Measurements from ENCODE around the gene TRIM14.

TRIM14 gene

GRCh38 chr9:98087420-98088354 lies 31.3 kb downstream of the TRIM14 start:
- H3K4me3 ChIP-seq (ENCODE audit: low read length), result no peak overlapping the region

GRCh38 chr9:98086461-98086860 lies 32.6 kb downstream of the TRIM14 start:
- Histone ChIP-seq H3K9ac (ENCODE audit: low read length) (peak overlapping the region; percentile 46), H3K27me3 (ENCODE audit: control insufficient read depth, insufficient read depth, low read length) (no peaks in the 10 kb centered on the region), H3K4me1 (ENCODE audit: control insufficient read depth, low read depth, low read length) (peaks cover 26% of the 10 kb centered on the region), H3K27ac (ENCODE audit: low read length) (peak overlapping the region; percentile 55), H3K4me3 (ENCODE audit: low read length) (no peak overlapping the region), H3K9me3 (ENCODE audit: control insufficient read depth, low read depth, low read length) (no peaks in the 10 kb centered on the region), H3K36me3 (ENCODE audit: control insufficient read depth, low read depth, low read length) (peaks cover 15% of the 10 kb centered on the region)

More at GRCh38 chr9:98087420-98088354, 31.3 kb downstream of the TRIM14 start:
- H3K27me3 ChIP-seq (ENCODE audit: control insufficient read depth, insufficient read depth, low read length), result no peaks in the 10 kb centered on the region
- peaks cover 35% of the 10 kb centered on the region for H3K4me1 ChIP-seq (ENCODE audit: control insufficient read depth, low read depth, low read length)
- no peaks in the 10 kb centered on the region for H3K9me3 ChIP-seq (ENCODE audit: control insufficient read depth, low read depth, low read length)
- H3K27ac ChIP-seq (ENCODE audit: low read length), result no peak overlapping the region
- peaks cover 9% of the 10 kb centered on the region for H3K36me3 ChIP-seq (ENCODE audit: control insufficient read depth, low read depth, low read length)
- H3K9ac ChIP-seq (ENCODE audit: low read length), result no peak overlapping the region

- H3K9ac ChIP-seq (ENCODE audit: low read length), result peak overlapping the region; percentile 46
- no peak overlapping the region for H3K4me3 ChIP-seq (ENCODE audit: low read length)
- no peaks in the 10 kb centered on the region for H3K27me3 ChIP-seq (ENCODE audit: control insufficient read depth, insufficient read depth, low read length)
- peak overlapping the region; percentile 55 for H3K27ac ChIP-seq (ENCODE audit: low read length)
- no peaks in the 10 kb centered on the region for H3K9me3 ChIP-seq (ENCODE audit: control insufficient read depth, low read depth, low read length)
- H3K36me3 ChIP-seq (ENCODE audit: control insufficient read depth, low read depth, low read length), result peaks cover 20% of the 10 kb centered on the region
- peaks cover 22% of the 10 kb centered on the region for H3K4me1 ChIP-seq (ENCODE audit: control insufficient read depth, low read depth, low read length)
These were observed 33.1 kb downstream of the TRIM14 start for GRCh38 chr9:98085944-98086343.

- no peak overlapping the region for H3K4me3 ChIP-seq (ENCODE audit: low read length)
- peaks cover 21% of the 10 kb centered on the region for H3K36me3 ChIP-seq (ENCODE audit: control insufficient read depth, low read depth, low read length)
- no peak overlapping the region for H3K27ac ChIP-seq (ENCODE audit: low read length)
- H3K27me3 ChIP-seq (ENCODE audit: control insufficient read depth, insufficient read depth, low read length), result no peaks in the 10 kb centered on the region
- no peak overlapping the region for H3K9ac ChIP-seq (ENCODE audit: low read length)
- H3K4me1 ChIP-seq (ENCODE audit: control insufficient read depth, low read depth, low read length), result peaks cover 18% of the 10 kb centered on the region
- H3K9me3 ChIP-seq (ENCODE audit: control insufficient read depth, low read depth, low read length), result no peaks in the 10 kb centered on the region
These were observed 34.0 kb downstream of the TRIM14 start for GRCh38 chr9:98085058-98085457.

GRCh38 chr9:98084396-98084795 lies 34.6 kb downstream of the TRIM14 start:
- no peak overlapping the region for H3K4me3 ChIP-seq (ENCODE audit: low read length)
- H3K9ac ChIP-seq (ENCODE audit: low read length), result no peak overlapping the region
- H3K4me1 ChIP-seq (ENCODE audit: control insufficient read depth, low read depth, low read length), result peaks cover 12% of the 10 kb centered on the region
- H3K36me3 ChIP-seq (ENCODE audit: control insufficient read depth, low read depth, low read length), result peaks cover 21% of the 10 kb centered on the region
- H3K27me3 ChIP-seq (ENCODE audit: control insufficient read depth, insufficient read depth, low read length), result no peaks in the 10 kb centered on the region
- no peaks in the 10 kb centered on the region for H3K9me3 ChIP-seq (ENCODE audit: control insufficient read depth, low read depth, low read length)
- no peak overlapping the region for H3K27ac ChIP-seq (ENCODE audit: low read length)

GRCh38 chr9:98083566-98084183 lies 35.3 kb downstream of the TRIM14 start:
- H3K9me3 ChIP-seq (ENCODE audit: control insufficient read depth, low read depth, low read length), result no peaks in the 10 kb centered on the region
- peaks cover 11% of the 10 kb centered on the region for H3K4me1 ChIP-seq (ENCODE audit: control insufficient read depth, low read depth, low read length)
- no peak overlapping the region for H3K4me3 ChIP-seq (ENCODE audit: low read length)
- H3K36me3 ChIP-seq (ENCODE audit: control insufficient read depth, low read depth, low read length), result peaks cover 21% of the 10 kb centered on the region
- no peaks in the 10 kb centered on the region for H3K27me3 ChIP-seq (ENCODE audit: control insufficient read depth, insufficient read depth, low read length)
- H3K27ac ChIP-seq (ENCODE audit: low read length), result no peak overlapping the region
- H3K9ac ChIP-seq (ENCODE audit: low read length), result no peak overlapping the region

GRCh38 chr9:98083061-98083501 lies 35.9 kb downstream of the TRIM14 start:
- H3K9me3 ChIP-seq (ENCODE audit: control insufficient read depth, low read depth, low read length), result no peaks in the 10 kb centered on the region
- peaks cover 11% of the 10 kb centered on the region for H3K4me1 ChIP-seq (ENCODE audit: control insufficient read depth, low read depth, low read length)
- no peak overlapping the region for H3K9ac ChIP-seq (ENCODE audit: low read length)
- no peak overlapping the region for H3K4me3 ChIP-seq (ENCODE audit: low read length)
- H3K27me3 ChIP-seq (ENCODE audit: control insufficient read depth, insufficient read depth, low read length), result no peaks in the 10 kb centered on the region
- no peak overlapping the region for H3K27ac ChIP-seq (ENCODE audit: low read length)
- peaks cover 21% of the 10 kb centered on the region for H3K36me3 ChIP-seq (ENCODE audit: control insufficient read depth, low read depth, low read length)

GRCh38 chr9:98081477-98082219 lies 37.4 kb downstream of the TRIM14 start:
- Histone ChIP-seq H3K9ac (ENCODE audit: low read length) (no peak overlapping the region), H3K27me3 (ENCODE audit: control insufficient read depth, insufficient read depth, low read length) (no peaks in the 10 kb centered on the region), H3K4me1 (ENCODE audit: control insufficient read depth, low read depth, low read length) (peaks cover 11% of the 10 kb centered on the region), H3K27ac (ENCODE audit: low read length) (no peak overlapping the region), H3K36me3 (ENCODE audit: control insufficient read depth, low read depth, low read length) (peaks cover 21% of the 10 kb centered on the region), H3K9me3 (ENCODE audit: control insufficient read depth, low read depth, low read length) (no peaks in the 10 kb centered on the region), H3K4me3 (ENCODE audit: low read length) (no peak overlapping the region)

GRCh38 chr9:98080780-98081179 lies 38.2 kb downstream of the TRIM14 start:
- H3K4me1 ChIP-seq (ENCODE audit: control insufficient read depth, low read depth, low read length), result peaks cover 6% of the 10 kb centered on the region
- H3K9me3 ChIP-seq (ENCODE audit: control insufficient read depth, low read depth, low read length), result no peaks in the 10 kb centered on the region
- no peak overlapping the region for H3K27ac ChIP-seq (ENCODE audit: low read length)
- no peaks in the 10 kb centered on the region for H3K27me3 ChIP-seq (ENCODE audit: control insufficient read depth, insufficient read depth, low read length)
- peaks cover 21% of the 10 kb centered on the region for H3K36me3 ChIP-seq (ENCODE audit: control insufficient read depth, low read depth, low read length)
- H3K9ac ChIP-seq (ENCODE audit: low read length), result no peak overlapping the region
- H3K4me3 ChIP-seq (ENCODE audit: low read length), result no peak overlapping the region

- peaks cover 6% of the 10 kb centered on the region for H3K4me1 ChIP-seq (ENCODE audit: control insufficient read depth, low read depth, low read length)
- no peaks in the 10 kb centered on the region for H3K9me3 ChIP-seq (ENCODE audit: control insufficient read depth, low read depth, low read length)
- no peak overlapping the region for H3K4me3 ChIP-seq (ENCODE audit: low read length)
- H3K27ac ChIP-seq (ENCODE audit: low read length), result no peak overlapping the region
- H3K36me3 ChIP-seq (ENCODE audit: control insufficient read depth, low read depth, low read length), result peaks cover 21% of the 10 kb centered on the region
- no peak overlapping the region for H3K9ac ChIP-seq (ENCODE audit: low read length)
- no peaks in the 10 kb centered on the region for H3K27me3 ChIP-seq (ENCODE audit: control insufficient read depth, insufficient read depth, low read length)
These were observed 38.7 kb downstream of the TRIM14 start for GRCh38 chr9:98080326-98080725.

- Histone ChIP-seq H3K4me3 (ENCODE audit: low read length) (no peak overlapping the region), H3K9me3 (ENCODE audit: control insufficient read depth, low read depth, low read length) (no peaks in the 10 kb centered on the region), H3K4me1 (ENCODE audit: control insufficient read depth, low read depth, low read length) (peaks cover 6% of the 10 kb centered on the region), H3K27me3 (ENCODE audit: control insufficient read depth, insufficient read depth, low read length) (no peaks in the 10 kb centered on the region), H3K27ac (ENCODE audit: low read length) (no peak overlapping the region), H3K36me3 (ENCODE audit: control insufficient read depth, low read depth, low read length) (peaks cover 21% of the 10 kb centered on the region), H3K9ac (ENCODE audit: low read length) (no peak overlapping the region)
These were observed 40.1 kb downstream of the TRIM14 start for GRCh38 chr9:98078895-98079294.

All from iPS-18a (cell line).